HepG2 (cell line): Measurements from ENCODE around the gene LDLR. TPM values are rescaled to one million over a fixed set of nuclear protein-coding genes. Genes with fewer than 3 reads are reported as not detected.

Source experiments
- ATAC-seq: fragments of 200-7000 bp; cut with Tn5 transposase; 3 replicates; pipeline ENCODE4 v1.9.1; 2020; ENCODE audit warnings: mild to moderate bottlenecking, moderate library complexity
- BruUV-seq: library from RNA; stranded (reverse); fragments of 400-500 nt; replicated peaks from 2 replicates; lab custom pipeline; 2021; lab: Mats Ljungman, UMichigan
- CTCF ChIA-PET: fragments of 300-600 bp; formaldehyde crosslinking; extraction: SDS; loops from one replicate; lab custom pipeline; 2021; ENCODE audit warnings: low total read pairs, inconsistent platforms, low intra/inter-chr PET ratio; lab: Yijun Ruan, JAX
- POLR2A ChIA-PET: fragments of 350-600 bp; sonication (Branson Sonifier 250); formaldehyde crosslinking; loops from one replicate; lab custom pipeline; 2020; ENCODE audit warnings: antibody characterized with exemption, inconsistent platforms; lab: Yijun Ruan, JAX
- DNase-seq: peaks from one replicate; pipeline ENCODE4 v3.0.0-alpha.2; 2015; ENCODE audit warnings: low spot score
- FAIRE-seq: peaks from 3 replicates; lab custom pipeline; 2011; peaks lifted over from hg19 to GRCh38; lab: Jason Lieb, UNC
- H2AFZ ChIP-seq: one replicate; pipeline ENCODE4 v1.6.1; 2011; ENCODE audit warnings: low read length, inconsistent platforms
- H3K27ac ChIP-seq: fragments of 300-600 bp; 3 replicates; pipeline ENCODE4 v1.8.0; 2011; ENCODE audit warnings: mixed run types, mild to moderate bottlenecking, mixed read lengths, low read length, inconsistent platforms; ENCODE audit not compliant: insufficient read depth; ENCODE audit errors: extremely low read length
- H3K27me3 ChIP-seq, 2 experiments: fragments of 200-600 bp in 1 of 2; 2 replicates in 1 of 2; 3 replicates in 1 of 2; pipeline versions ENCODE4 v1.6.0 to v1.8.0; 2011; ENCODE audit warnings: low read length in 2 of 2, mild to moderate bottlenecking in 2 of 2, moderate library complexity in 2 of 2, inconsistent platforms in 1 of 2; ENCODE audit not compliant: insufficient read depth in 2 of 2, control insufficient read depth in 1 of 2
- H3K36me3 ChIP-seq, 2 experiments: fragments of 200-600 bp in 1 of 2; replicated peaks in 1 of 2; 2 replicates in 1 of 2; 3 replicates in 1 of 2; pipeline versions ENCODE4 v1.5.1 to v1.8.0; 2011; ENCODE audit warnings: low read length in 2 of 2, inconsistent platforms in 1 of 2; ENCODE audit not compliant: insufficient read depth in 2 of 2, control insufficient read depth in 1 of 2
- H3K4me1 ChIP-seq: 2 replicates; pipeline ENCODE4 v1.5.1; 2012; ENCODE audit warnings: low read length, inconsistent platforms; ENCODE audit not compliant: insufficient read depth
- H3K4me2 ChIP-seq: 2 replicates; pipeline ENCODE4 v1.6.0; 2011; ENCODE audit warnings: low read depth, low read length, inconsistent platforms
- H3K4me3 ChIP-seq, 3 experiments: fragments of 200-600 bp in 1 of 3; sonication (generic), shearing (Covaris generic) in 1 of 3; replicated peaks in 1 of 3; 2 replicates each; pipeline ENCODE4 v1.5.1; 2011 to 2016; ENCODE audit warnings: low read length in 3 of 3, inconsistent platforms in 2 of 3, low read depth in 2 of 3, mild to moderate bottlenecking in 2 of 3, control low read depth in 1 of 3, mixed read lengths in 1 of 3; ENCODE audit not compliant: insufficient read depth in 1 of 3
- H3K79me2 ChIP-seq: one replicate; pipeline ENCODE4 v1.6.1; 2011; ENCODE audit warnings: low read length, inconsistent platforms; ENCODE audit not compliant: insufficient read depth
- H3K9ac ChIP-seq: 2 replicates; pipeline ENCODE4 v1.6.0; 2011; ENCODE audit warnings: mild to moderate bottlenecking, low read depth, low read length, inconsistent platforms; ENCODE audit not compliant: insufficient read depth
- H3K9me3 ChIP-seq: 2 replicates; pipeline ENCODE4 v1.5.1; 2012; ENCODE audit warnings: mild to moderate bottlenecking, low read length
- H4K20me1 ChIP-seq: 2 replicates; pipeline ENCODE4 v1.6.0; 2011; ENCODE audit warnings: inconsistent platforms, mild to moderate bottlenecking, low read length, moderate library complexity; ENCODE audit not compliant: insufficient read depth
- DZIP1 ChIP-seq: sonication (generic); formaldehyde crosslinking; IDR thresholded peaks from 2 replicates; pipeline ENCODE4 v1.5.0; 2020; ENCODE audit warnings: mild to moderate bottlenecking, missing genetic modification reagents
- E2F2 ChIP-seq: sonication (generic); formaldehyde crosslinking; IDR thresholded peaks from 2 replicates; pipeline ENCODE4 v1.4.0; 2020; ENCODE audit warnings: missing genetic modification reagents, borderline replicate concordance
- MAFG ChIP-seq: sonication (generic); formaldehyde crosslinking; IDR thresholded peaks from 2 replicates; pipeline ENCODE4 v1.5.1; 2020; ENCODE audit warnings: mild to moderate bottlenecking, missing genetic modification reagents
- NAIF1 ChIP-seq: sonication (generic); formaldehyde crosslinking; IDR thresholded peaks from 2 replicates; pipeline ENCODE4 v1.5.0; 2020; ENCODE audit warnings: mild to moderate bottlenecking, missing genetic modification reagents, borderline replicate concordance
- SMAD3 ChIP-seq: sonication (generic); formaldehyde crosslinking; IDR thresholded peaks from 2 replicates; pipeline ENCODE4 v1.4.0; 2020; ENCODE audit warnings: missing genetic modification reagents
- ZNF296 ChIP-seq: sonication (generic); formaldehyde crosslinking; conservative IDR thresholded peaks from 2 replicates; pipeline ENCODE4 v1.5.0; 2020; ENCODE audit warnings: mild to moderate bottlenecking, missing genetic modification reagents
- ZNF331 ChIP-seq: sonication (generic); formaldehyde crosslinking; IDR thresholded peaks from 2 replicates; pipeline ENCODE4 v1.4.0; 2020; ENCODE audit warnings: missing genetic modification reagents
- ZNF674 ChIP-seq: sonication (generic); formaldehyde crosslinking; IDR thresholded peaks from 2 replicates; pipeline ENCODE4 v1.5.0; 2020; ENCODE audit warnings: low read depth, mild to moderate bottlenecking, missing genetic modification reagents
- WGBS: methylation state at CpG from one replicate; pipeline ENCODE4 v1.1.6; 2017; ENCODE audit warnings: low lambda C conversion rate; 5-methylcytosine and 5-hydroxymethylcytosine counted together
- in situ Hi-C: cut with HindIII; loops from 2 replicates; pipeline ENCODE4 v1.10.0; 2017; ENCODE audit warnings: low pct_unique_long_range_greater_than_20kb; ENCODE audit not compliant: extremely low pct_ligation_motif_present
- intact Hi-C: fragments of 100-400 bp; cut with micrococcal nuclease; formaldehyde crosslinking; loops from one replicate; pipeline ENCODE4 v1.10.0; 2022; ENCODE audit not compliant: unreplicated experiment
- polyA plus RNA-seq, 8 experiments: library from polyadenylated mRNA; depleted of rRNA in 3 of 8; stranded (reverse) in 7 of 8; unstranded in 1 of 8; fragments of >200 nt; fragmentation: Illumina TruSeq in 4 of 8; extraction: Trizol in 4 of 8; gene quantifications; 2 replicates each; pipeline versions ENCODE4 v1.2.1 to v1.2.3, GENCODE V29; 2011 to 2016; ENCODE audit warnings: low read depth in 4 of 8, missing spikeins in 1 of 8, mixed read lengths in 1 of 8; ENCODE audit not compliant: insufficient read depth in 1 of 8
- total RNA-seq, 5 experiments: library from RNA; depleted of rRNA; stranded (reverse); fragments of >200 nt; fragmentation: Illumina TruSeq; extraction: Trizol; gene quantifications; 2 replicates each; pipeline ENCODE4 v1.2.3, GENCODE V29; 2016; ENCODE audit warnings: low read depth in 1 of 5
- TF ChIP-seq, protein P1 (sequence below): sonication (generic); formaldehyde crosslinking; IDR thresholded peaks from 2 replicates; pipeline ENCODE4 v1.8.1; 2023; ENCODE audit warnings: mild to moderate bottlenecking, missing genetic modification reagents
- TF ChIP-seq, protein P2 (sequence below): sonication (generic); formaldehyde crosslinking; IDR thresholded peaks from 2 replicates; pipeline ENCODE4 v1.9.0; 2021; ENCODE audit warnings: missing genetic modification reagents, borderline replicate concordance

The LDLR gene
- total and polyA plus RNA-seq, 2 of the 13 experiments (the other 11 are each of a cell fraction or from before 2014, with no cell fraction given): 51.6 to 92.5 TPM

GRCh38 chr19:11090264-11090996, 1.2 kb downstream of the LDLR start (continued):
- no peak for TF ChIP-seq ZNF296 (CRISPR knock-in tag)
- TF ChIP-seq, protein P1, sequence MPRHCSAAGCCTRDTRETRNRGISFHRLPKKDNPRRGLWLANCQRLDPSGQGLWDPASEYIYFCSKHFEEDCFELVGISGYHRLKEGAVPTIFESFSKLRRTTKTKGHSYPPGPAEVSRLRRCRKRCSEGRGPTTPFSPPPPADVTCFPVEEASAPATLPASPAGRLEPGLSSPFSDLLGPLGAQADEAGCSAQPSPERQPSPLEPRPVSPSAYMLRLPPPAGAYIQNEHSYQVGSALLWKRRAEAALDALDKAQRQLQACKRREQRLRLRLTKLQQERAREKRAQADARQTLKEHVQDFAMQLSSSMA (CRISPR knock-in tag): peak; percentile 84

DNA sequence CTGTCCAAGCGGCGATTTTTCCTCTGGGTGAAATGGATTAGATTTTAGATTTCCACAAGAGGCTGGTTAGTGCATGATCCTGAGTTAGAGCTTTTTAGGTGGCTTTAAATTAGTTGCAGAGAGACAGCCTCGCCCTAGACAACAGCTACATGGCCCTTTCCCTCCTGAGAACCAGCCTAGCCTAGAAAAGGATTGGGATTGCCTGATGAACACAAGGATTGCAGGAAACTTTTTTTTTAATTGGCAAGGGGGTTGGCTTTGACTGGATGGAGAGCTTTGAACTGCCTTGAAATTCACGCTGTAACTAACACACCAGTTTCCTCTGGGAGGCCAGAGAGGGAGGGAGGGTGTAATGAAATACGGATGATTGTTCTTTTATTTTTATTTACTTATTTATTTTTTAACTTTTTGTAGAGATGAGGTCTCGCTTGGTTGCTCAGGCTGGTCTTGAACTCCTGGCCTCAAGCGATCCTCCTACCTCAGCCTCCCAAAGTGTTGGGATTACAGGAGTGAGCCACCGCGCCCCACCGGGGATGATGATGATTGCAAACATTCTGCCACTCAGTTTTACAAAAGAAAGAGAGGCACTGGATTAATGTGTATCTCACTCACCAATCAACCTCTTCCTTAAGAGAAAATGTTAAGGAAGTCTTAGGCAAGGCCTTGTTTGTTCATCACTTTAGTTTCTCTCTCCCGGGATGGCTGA, 1.9 kb downstream of the LDLR start:
- intact Hi-C loops (no loop called here), in situ Hi-C loops (no loop called here)
- BruUV-seq: TSS peak; percentile 87
- Histone ChIP-seq H3K79me2 (peaks cover 64% of the 10 kb centered on the region), H3K9me3 (no peaks in the 10 kb centered on the region), H3K9ac (peak overlapping the region; percentile 99), H3K4me3 (peak overlapping the region; percentile 93 to 94 (median 93)), H2AFZ (no peak overlapping the region), H3K4me1 (peaks cover 64% of the 10 kb centered on the region), H3K36me3 (peaks cover 5 to 23% of the 10 kb centered on the region in 2 experiments; a peak in 4 of 5 replicates), H4K20me1 (peaks cover 55% of the 10 kb centered on the region), H3K4me2 (peak overlapping the region; percentile 99), H3K27ac (peak overlapping the region; percentile 100), H3K27me3 (no peaks in the 10 kb centered on the region; a peak in 1 of 5 replicates)
- CTCF ChIA-PET: no interaction called here
- DNase-seq (no peak), ATAC-seq (no peak), FAIRE-seq (no peak)
- 21% methylated on average over 11 of the region's 11 CpGs for WGBS
- POLR2A ChIA-PET: interaction anchor here (0.9 to 2.5 kb wide), 8 partner anchors 12 to 255 kb away, joined by 3 to 8 read pairs (median 4); partner anchors contain the start of gene TMED1
- TF ChIP-seq NAIF1 (CRISPR knock-in tag) (0 out of 2 replicates have a peak, but pooled peaks have one; percentile 41), MAFG (no peak), ZNF674 (CRISPR knock-in tag) (0 out of 2 replicates have a peak, but pooled peaks have one; percentile 9), E2F2 (CRISPR knock-in tag) (no peak), SMAD3 (CRISPR knock-in tag) (no peak), ZNF331 (CRISPR knock-in tag) (no peak), DZIP1 (CRISPR knock-in tag) (no peak)
- TF ChIP-seq, protein P2, sequence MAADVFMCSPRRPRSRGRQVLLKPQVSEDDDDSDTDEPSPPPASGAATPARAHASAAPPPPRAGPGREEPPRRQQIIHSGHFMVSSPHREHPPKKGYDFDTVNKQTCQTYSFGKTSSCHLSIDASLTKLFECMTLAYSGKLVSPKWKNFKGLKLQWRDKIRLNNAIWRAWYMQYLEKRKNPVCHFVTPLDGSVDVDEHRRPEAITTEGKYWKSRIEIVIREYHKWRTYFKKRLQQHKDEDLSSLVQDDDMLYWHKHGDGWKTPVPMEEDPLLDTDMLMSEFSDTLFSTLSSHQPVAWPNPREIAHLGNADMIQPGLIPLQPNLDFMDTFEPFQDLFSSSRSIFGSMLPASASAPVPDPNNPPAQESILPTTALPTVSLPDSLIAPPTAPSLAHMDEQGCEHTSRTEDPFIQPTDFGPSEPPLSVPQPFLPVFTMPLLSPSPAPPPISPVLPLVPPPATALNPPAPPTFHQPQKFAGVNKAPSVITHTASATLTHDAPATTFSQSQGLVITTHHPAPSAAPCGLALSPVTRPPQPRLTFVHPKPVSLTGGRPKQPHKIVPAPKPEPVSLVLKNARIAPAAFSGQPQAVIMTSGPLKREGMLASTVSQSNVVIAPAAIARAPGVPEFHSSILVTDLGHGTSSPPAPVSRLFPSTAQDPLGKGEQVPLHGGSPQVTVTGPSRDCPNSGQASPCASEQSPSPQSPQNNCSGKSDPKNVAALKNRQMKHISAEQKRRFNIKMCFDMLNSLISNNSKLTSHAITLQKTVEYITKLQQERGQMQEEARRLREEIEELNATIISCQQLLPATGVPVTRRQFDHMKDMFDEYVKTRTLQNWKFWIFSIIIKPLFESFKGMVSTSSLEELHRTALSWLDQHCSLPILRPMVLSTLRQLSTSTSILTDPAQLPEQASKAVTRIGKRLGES: no peak
